ENCODE data around the gene CCDC39. TPM values are rescaled to one million over a fixed set of nuclear protein-coding genes. Genes with fewer than 3 reads are reported as not detected.

CCDC39 gene
- total and polyA plus RNA-seq, 4 donors = 0.59 to 6.7 (median 3.5) TPM

DNA sequence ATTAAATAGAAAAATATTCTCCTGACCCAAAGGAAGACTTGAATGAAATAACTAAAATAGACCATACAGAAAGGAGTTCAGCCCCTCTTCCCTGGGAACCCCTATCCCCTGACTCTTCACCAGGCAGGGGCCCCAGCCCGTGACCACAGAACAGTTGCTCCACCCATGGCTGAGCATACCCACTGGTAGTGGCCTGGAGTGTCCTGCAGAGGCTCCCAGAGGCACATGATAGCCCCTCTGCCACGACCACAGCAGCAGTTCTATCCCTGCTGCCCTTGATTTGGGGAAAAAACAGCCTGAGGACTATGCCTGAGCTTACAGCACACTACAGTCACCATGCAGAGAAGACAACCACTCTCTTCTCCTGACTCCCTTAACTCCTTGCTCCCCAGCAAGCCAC is 45.6 kb downstream of the CCDC39 start:
- Histone ChIP-seq H3K4me3 (no peak overlapping the region), H3K36me3 (ENCODE audit: control insufficient read depth in 4 of 4, insufficient read depth in 4 of 4, low read length in 4 of 4) (no peaks in the 10 kb centered on the region), H3K27ac (ENCODE audit: low read depth in 1 of 2, low read length in 1 of 2) (no peak overlapping the region), H3K4me1 (ENCODE audit: control insufficient read depth in 5 of 5, insufficient read depth in 5 of 5, low read length in 5 of 5) (no peaks in the 10 kb centered on the region), H3K9me3 (ENCODE audit: control insufficient read depth in 4 of 4, insufficient read depth in 3 of 4, low read length in 3 of 4) (peaks cover 0 to 2% (median 0%) of the 10 kb centered on the region in 4 donors), H3K9ac (ENCODE audit: insufficient read depth in 1 of 2, low read length in 2 of 2) (no peak overlapping the region), H3K27me3 (ENCODE audit: control insufficient read depth in 3 of 3, insufficient read depth in 3 of 3, low read length in 2 of 3) (no peaks in the 10 kb centered on the region)
- no peak for DNase-seq
- ATAC-seq (ENCODE audit: insufficient read depth, low FRiP score) = no peak
- 19 to 29% methylated on average over 2 of the region's 2 CpGs for WGBS, 2 donors
- TF ChIP-seq, protein P1, sequence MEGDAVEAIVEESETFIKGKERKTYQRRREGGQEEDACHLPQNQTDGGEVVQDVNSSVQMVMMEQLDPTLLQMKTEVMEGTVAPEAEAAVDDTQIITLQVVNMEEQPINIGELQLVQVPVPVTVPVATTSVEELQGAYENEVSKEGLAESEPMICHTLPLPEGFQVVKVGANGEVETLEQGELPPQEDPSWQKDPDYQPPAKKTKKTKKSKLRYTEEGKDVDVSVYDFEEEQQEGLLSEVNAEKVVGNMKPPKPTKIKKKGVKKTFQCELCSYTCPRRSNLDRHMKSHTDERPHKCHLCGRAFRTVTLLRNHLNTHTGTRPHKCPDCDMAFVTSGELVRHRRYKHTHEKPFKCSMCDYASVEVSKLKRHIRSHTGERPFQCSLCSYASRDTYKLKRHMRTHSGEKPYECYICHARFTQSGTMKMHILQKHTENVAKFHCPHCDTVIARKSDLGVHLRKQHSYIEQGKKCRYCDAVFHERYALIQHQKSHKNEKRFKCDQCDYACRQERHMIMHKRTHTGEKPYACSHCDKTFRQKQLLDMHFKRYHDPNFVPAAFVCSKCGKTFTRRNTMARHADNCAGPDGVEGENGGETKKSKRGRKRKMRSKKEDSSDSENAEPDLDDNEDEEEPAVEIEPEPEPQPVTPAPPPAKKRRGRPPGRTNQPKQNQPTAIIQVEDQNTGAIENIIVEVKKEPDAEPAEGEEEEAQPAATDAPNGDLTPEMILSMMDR (IDR thresholded peaks at IDR 0.05; ENCODE audit: control extremely low read depth, extremely low read depth) = no peak

DNA sequence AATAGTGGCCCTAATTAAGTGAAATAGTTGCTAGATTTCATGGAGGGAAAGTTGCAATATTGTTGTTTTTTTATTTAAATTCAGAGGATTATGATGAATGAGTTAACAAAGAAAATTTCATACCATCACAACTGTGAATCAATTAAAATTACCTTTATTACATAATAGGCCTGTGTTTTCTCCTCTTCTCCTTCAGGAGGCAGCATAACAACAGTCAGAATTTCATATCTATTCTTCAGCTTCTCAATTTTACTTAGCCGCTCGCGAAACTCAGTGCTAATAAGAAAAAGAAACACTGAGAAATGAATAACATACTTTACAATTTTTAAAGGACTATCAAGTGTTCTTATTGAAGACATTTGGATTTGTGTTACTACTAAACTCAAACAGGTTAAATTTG is 48.0 kb downstream of the CCDC39 start:
- 73 to 79% methylated on average over 3 of the region's 3 CpGs for WGBS, 2 donors
- H3K4me1 ChIP-seq (ENCODE audit: control insufficient read depth in 5 of 5, insufficient read depth in 5 of 5, low read length in 5 of 5) = no peaks in the 10 kb centered on the region
- no peak overlapping the region for H3K9ac ChIP-seq (ENCODE audit: insufficient read depth in 1 of 2, low read length in 2 of 2)
- ATAC-seq (ENCODE audit: insufficient read depth, low FRiP score) (no peak), DNase-seq (no peak)
- H3K4me3 ChIP-seq = no peak overlapping the region
- no peaks in the 10 kb centered on the region for H3K27me3 ChIP-seq (ENCODE audit: control insufficient read depth in 3 of 3, insufficient read depth in 3 of 3, low read length in 2 of 3)
- H3K27ac ChIP-seq (ENCODE audit: low read depth in 1 of 2, low read length in 1 of 2) = no peak overlapping the region
- TF ChIP-seq, protein P1 (IDR thresholded peaks at IDR 0.05; ENCODE audit: control extremely low read depth, extremely low read depth) = no peak
- H3K36me3 ChIP-seq (ENCODE audit: control insufficient read depth in 4 of 4, insufficient read depth in 4 of 4, low read length in 4 of 4) = peaks cover 0 to 1% (median 0%) of the 10 kb centered on the region in 4 donors
- peaks cover 0 to 2% (median 0%) of the 10 kb centered on the region in 4 donors for H3K9me3 ChIP-seq (ENCODE audit: control insufficient read depth in 4 of 4, insufficient read depth in 3 of 4, low read length in 3 of 4)

DNA sequence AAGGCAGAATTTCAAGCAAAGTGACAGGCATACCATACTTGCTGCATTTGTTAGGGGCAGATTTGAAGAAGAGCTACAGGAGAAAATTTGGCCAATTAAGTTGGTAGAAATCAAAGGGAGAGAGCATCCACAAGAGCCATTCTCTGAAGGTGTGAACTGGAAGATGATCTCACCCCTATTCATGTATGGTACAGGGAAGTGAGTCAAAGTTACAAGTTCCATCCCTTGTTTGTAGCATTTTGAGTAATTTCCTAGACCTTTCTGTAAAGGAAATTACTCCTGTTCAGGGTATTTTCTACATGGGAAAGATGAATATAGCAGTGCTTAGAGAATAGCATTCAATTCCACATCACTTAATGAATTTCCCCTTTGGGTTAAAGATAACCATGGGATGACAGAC is 48.9 kb downstream of the CCDC39 start:
- Histone ChIP-seq H3K4me1 (ENCODE audit: control insufficient read depth in 5 of 5, insufficient read depth in 5 of 5, low read length in 5 of 5) (no peaks in the 10 kb centered on the region), H3K27ac (ENCODE audit: low read depth in 1 of 2, low read length in 1 of 2) (no peak overlapping the region), H3K27me3 (ENCODE audit: control insufficient read depth in 3 of 3, insufficient read depth in 3 of 3, low read length in 2 of 3) (no peaks in the 10 kb centered on the region), H3K36me3 (ENCODE audit: control insufficient read depth in 4 of 4, insufficient read depth in 4 of 4, low read length in 4 of 4) (peaks cover 0 to 5% (median 0%) of the 10 kb centered on the region in 4 donors), H3K4me3 (no peak overlapping the region), H3K9ac (ENCODE audit: insufficient read depth in 1 of 2, low read length in 2 of 2) (no peak overlapping the region), H3K9me3 (ENCODE audit: control insufficient read depth in 4 of 4, insufficient read depth in 3 of 4, low read length in 3 of 4) (peaks cover 0 to 2% (median 0%) of the 10 kb centered on the region in 4 donors)
- TF ChIP-seq, protein P1 (IDR thresholded peaks at IDR 0.05; ENCODE audit: control extremely low read depth, extremely low read depth) = no peak
- ATAC-seq (ENCODE audit: insufficient read depth, low FRiP score) (no peak), DNase-seq (no peak)

DNA sequence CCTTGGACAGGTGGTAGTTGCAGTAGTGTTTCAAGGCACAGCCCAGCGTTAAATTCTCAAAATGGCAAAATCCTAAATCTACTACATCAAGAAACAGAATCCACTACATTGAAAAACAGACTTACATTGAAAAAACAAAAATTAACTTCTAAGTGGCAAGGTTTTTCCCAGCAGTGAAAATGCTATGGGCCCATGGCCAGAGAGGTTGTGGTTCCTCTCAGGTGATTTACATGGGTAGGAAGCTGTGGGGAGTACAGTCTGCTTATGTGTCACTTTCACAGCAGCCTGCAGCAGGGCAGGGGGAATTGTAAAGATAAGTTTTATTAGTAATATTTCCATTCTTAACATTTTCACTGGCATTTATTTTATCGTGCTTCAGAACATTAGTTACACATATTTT is 52.4 kb downstream of the CCDC39 start:
- Histone ChIP-seq H3K4me1 (ENCODE audit: control insufficient read depth in 5 of 5, insufficient read depth in 5 of 5, low read length in 5 of 5) (no peaks in the 10 kb centered on the region), H3K4me3 (no peak overlapping the region), H3K27me3 (ENCODE audit: control insufficient read depth in 3 of 3, insufficient read depth in 3 of 3, low read length in 2 of 3) (no peaks in the 10 kb centered on the region), H3K9me3 (ENCODE audit: control insufficient read depth in 4 of 4, insufficient read depth in 3 of 4, low read length in 3 of 4) (no peaks in the 10 kb centered on the region), H3K27ac (ENCODE audit: low read depth in 1 of 2, low read length in 1 of 2) (no peak overlapping the region), H3K9ac (ENCODE audit: insufficient read depth in 1 of 2, low read length in 2 of 2) (no peak overlapping the region), H3K36me3 (ENCODE audit: control insufficient read depth in 4 of 4, insufficient read depth in 4 of 4, low read length in 4 of 4) (peaks cover 0 to 5% (median 0%) of the 10 kb centered on the region in 4 donors)
- TF ChIP-seq, protein P1 (IDR thresholded peaks at IDR 0.05; ENCODE audit: control extremely low read depth, extremely low read depth) = no peak
- ATAC-seq (ENCODE audit: insufficient read depth, low FRiP score) = no peak
- DNase-seq = no peak
- 73 to 94% methylated on average over 2 of the region's 2 CpGs for WGBS, 2 donors
